Measurements from ENCODE around the gene ST3GAL3.

ST3GAL3 gene

GRCh38 chr1:43924516-43924915 is 217.2 kb downstream of the ST3GAL3 start:
- TF ChIP-seq FOXP2 (optimal IDR thresholded peaks at IDR 0.05; ENCODE audit: borderline replicate concordance, extremely low read depth, extremely low read length, insufficient read depth) (no peak), REST (IDR thresholded peaks at IDR 0.05; ENCODE audit: insufficient read depth in 1 of 2, low read depth in 2 of 2, low read length in 2 of 2) (no peak), POLR2AphosphoS5 (IDR thresholded peaks at IDR 0.05; ENCODE audit: low read depth, low read length) (no peak)

- TF ChIP-seq FOXP2 (optimal IDR thresholded peaks at IDR 0.05; ENCODE audit: borderline replicate concordance, extremely low read depth, extremely low read length, insufficient read depth) (no peak), REST (IDR thresholded peaks at IDR 0.05; ENCODE audit: insufficient read depth in 1 of 2, low read depth in 2 of 2, low read length in 2 of 2) (no peak), SIN3A (IDR thresholded peaks at IDR 0.05; ENCODE audit: borderline replicate concordance, insufficient read depth, low read length) (no peak), TAF1 (IDR thresholded peaks at IDR 0.05; ENCODE audit: borderline replicate concordance, insufficient read depth, low read length) (no peak), POLR2AphosphoS5 (IDR thresholded peaks at IDR 0.05; ENCODE audit: low read depth, low read length) (no peak)
These were observed 218.5 kb downstream of the ST3GAL3 start for GRCh38 chr1:43925846-43926245.

GRCh38 chr1:43930168-43930948 is 223.0 kb downstream of the ST3GAL3 start:
- TF ChIP-seq POLR2AphosphoS5 (IDR thresholded peaks at IDR 0.05; ENCODE audit: low read depth, low read length) (no peak), REST (IDR thresholded peaks at IDR 0.05; ENCODE audit: insufficient read depth in 1 of 2, low read depth in 2 of 2, low read length in 2 of 2) (no peak), TAF1 (IDR thresholded peaks at IDR 0.05; ENCODE audit: borderline replicate concordance, insufficient read depth, low read length) (no peak), FOXP2 (optimal IDR thresholded peaks at IDR 0.05; ENCODE audit: borderline replicate concordance, extremely low read depth, extremely low read length, insufficient read depth) (no peak), SIN3A (IDR thresholded peaks at IDR 0.05; ENCODE audit: borderline replicate concordance, insufficient read depth, low read length) (no peak)

- TF ChIP-seq REST (IDR thresholded peaks at IDR 0.05; ENCODE audit: insufficient read depth in 1 of 2, low read depth in 2 of 2, low read length in 2 of 2) (no peak), FOXP2 (optimal IDR thresholded peaks at IDR 0.05; ENCODE audit: borderline replicate concordance, extremely low read depth, extremely low read length, insufficient read depth) (no peak), POLR2AphosphoS5 (IDR thresholded peaks at IDR 0.05; ENCODE audit: low read depth, low read length) (no peak), SIN3A (IDR thresholded peaks at IDR 0.05; ENCODE audit: borderline replicate concordance, insufficient read depth, low read length) (no peak), TAF1 (IDR thresholded peaks at IDR 0.05; ENCODE audit: borderline replicate concordance, insufficient read depth, low read length) (no peak)
These were observed 223.6 kb downstream of the ST3GAL3 start for GRCh38 chr1:43930949-43931275.

Data from PFSK-1 (cell line).